A172 (cell line): ENCODE results near the gene HTT-AS. TPM values are rescaled to one million over a fixed set of nuclear protein-coding genes. Genes with fewer than 3 reads are reported as not detected.

Source experiments
- DNase-seq: peaks from one replicate; pipeline ENCODE4 v3.0.0-alpha.2; 2015; ENCODE audit warnings: low spot score
- total RNA-seq: library from RNA; depleted of rRNA; stranded (reverse); fragments of >200 nt; shearing (Covaris generic); gene quantifications from 2 replicates; pipeline ENCODE4 v1.2.3, GENCODE V29; 2014; rRNA removed

The HTT-AS gene
- total RNA-seq, 1 experiment from 2014 or later: not detected

DNA sequence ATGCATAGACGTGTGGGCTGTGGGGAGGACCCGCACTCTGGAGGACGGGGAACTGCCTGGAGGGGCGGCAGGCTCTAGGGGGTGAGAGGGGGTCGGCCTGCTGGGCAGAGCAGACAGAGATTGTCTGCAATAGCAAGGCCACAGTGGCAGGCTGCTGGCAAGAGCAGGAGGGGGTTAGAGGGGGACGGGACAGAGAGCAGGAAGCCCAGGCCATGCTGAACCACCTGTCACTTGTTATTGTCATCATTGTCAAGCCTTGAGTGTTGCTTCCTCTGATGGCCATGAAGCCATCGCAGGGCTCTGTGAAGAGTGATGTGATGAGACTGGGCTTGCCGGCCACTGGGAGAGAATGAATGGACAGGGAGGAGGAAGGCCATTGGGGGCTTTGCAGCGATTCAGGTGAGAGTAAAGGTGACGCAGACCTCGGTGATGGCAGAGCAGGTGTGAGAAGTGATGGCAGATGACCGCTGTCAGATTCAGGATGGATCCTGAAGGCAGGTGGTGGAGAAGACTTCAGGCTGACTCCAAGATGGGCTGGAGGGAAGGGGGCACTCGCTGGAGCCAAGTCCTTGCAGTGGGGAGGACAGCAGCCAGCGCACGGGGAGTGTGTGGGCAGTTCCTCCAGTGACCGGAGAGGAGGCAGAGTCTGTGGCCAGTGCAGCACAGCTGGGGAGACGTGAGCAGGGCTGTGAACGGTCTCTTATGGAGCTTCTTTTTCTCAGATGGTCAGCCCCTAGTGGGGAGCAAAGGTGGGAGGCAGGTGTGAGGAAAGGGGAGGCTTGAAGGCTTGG lies 43.6 kb downstream of the HTT-AS start:
- DNase-seq: no peak

DNA sequence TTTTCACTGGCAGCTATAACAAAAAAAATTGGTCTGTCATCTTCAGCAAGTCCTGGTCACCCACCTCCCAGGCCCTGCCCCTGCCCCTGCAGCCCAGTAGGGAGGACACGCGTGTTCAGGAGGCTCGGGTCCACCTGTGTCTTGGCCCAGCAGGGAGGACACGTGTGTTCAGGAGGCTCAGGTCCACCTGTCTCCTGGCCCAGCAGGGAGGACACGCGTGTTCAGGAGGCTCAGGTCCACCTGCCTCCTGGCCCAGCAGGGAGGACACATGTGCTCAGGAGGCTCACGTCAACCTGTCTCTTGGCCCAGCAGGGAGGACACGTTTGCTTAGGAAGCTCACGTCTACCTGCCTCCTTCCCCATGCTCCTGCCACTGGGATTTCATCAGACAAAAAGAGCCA lies 44.9 kb downstream of the HTT-AS start:
- no peak for DNase-seq

DNA sequence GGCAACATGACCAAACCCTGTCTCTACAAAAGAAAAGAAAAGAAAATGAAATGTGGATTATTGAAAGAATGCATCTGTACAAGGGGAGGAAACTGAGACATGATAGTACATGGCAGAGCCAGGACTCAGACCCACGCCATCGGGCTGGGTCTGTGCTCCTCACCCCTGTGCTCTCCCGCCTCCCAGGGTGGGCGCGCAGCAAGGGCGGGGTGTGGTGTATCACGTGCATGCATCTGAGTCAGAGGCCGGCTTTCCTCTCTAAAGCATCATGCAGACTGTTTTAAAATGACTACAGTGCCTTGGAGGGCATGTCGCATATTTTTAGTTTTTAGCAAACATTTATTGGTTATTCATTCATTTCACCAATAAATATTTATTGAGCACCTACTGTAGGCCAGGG lies 47.8 kb downstream of the HTT-AS start:
- DNase-seq: no peak

DNA sequence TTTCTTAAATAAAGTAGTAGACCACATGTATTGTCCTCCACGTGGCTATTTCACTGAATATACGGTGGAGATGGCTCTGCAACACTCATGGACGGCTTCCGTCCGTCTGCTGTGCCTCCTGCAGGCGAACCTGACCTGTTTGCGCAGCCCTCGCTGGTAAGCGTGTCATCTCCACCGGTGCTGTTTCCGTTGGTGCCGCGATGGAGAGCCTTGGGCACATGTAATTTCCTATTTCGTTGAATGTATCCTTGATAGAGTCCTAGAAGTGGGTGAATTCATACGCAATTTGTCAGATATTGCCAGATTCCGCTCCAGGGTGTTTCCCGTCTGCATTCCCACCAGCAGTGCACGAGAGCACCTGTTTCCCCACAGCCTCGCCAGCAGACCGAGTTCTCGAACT lies 48.5 kb downstream of the HTT-AS start:
- no peak for DNase-seq

DNA sequence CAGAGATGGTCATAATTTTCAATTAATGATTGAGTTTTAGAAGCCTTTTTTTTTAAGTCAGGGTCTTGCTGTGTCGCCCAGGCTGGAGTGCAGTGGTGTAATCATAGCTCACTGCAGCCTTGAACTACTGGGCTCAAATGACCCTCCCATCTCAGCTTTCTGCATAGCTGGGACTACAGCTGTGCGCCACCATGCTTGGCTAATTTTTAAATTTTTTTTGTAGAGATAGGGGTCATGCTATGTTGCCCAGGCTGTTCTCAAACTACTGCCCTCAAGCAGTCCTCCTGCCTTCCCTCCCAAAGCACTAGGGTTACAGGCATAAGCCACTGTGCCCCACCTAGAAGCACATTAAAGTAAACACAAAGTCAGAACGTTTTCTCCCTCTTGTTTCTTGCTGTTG lies 51.7 kb downstream of the HTT-AS start:
- no peak for DNase-seq

DNA sequence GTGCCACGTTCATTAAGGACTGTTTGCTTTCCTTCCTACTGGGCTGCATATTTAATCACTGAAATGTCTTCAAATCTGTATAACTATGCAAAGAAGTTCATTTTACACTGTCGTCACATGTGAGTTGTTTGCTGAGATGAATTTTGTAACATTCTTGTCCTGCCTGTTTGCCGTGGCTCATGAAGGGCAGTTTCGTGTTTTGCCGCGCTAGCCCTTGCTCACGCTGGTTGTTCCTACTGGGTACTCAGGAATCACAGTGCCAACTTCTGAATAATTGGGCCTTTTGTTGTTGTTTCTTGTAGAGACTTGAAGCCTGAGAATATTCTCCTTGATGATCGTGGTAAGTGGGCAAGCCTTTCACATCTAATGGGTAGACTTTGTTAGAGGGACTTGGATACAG lies 52.2 kb downstream of the HTT-AS start:
- no peak for DNase-seq

DNA sequence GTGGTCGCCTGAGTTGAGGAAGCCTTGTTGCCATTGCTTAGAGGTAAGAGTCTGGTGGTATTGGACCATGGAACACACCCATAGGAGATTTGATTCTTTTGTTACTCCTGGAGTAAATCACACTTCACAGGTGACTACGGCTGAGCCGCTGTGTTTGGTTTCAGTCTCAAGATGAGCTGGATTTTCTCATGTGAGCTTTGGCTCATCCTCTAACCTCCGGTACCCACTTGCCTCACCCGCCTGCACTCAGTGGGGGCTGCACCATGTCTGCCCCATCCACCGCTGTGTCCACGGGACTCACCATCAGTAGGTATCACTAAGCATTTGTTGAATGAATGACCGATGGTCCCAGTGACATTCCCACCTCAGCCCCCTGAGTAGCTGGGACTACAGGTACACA lies 52.7 kb downstream of the HTT-AS start:
- DNase-seq: no peak

DNA sequence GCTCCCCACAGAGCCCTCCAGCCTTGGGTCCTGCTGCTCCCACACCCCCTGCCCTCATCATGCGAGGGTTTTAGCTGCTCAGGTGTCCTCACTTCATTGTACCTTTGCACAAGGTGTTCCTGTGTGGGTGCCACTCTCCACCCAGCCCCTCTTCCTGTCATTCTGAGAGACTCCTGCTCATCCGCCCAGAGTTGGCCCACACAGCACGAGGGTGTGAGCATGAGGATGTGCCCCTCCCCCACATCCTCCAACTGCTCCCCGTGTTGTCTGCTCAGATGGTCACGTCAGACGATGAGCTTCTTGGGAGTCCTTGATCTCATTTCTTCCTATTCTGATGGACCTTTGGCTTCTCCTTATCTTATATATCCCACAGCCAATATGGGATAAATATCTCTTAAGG lies 53.2 kb downstream of the HTT-AS start:
- DNase-seq: no peak

DNA sequence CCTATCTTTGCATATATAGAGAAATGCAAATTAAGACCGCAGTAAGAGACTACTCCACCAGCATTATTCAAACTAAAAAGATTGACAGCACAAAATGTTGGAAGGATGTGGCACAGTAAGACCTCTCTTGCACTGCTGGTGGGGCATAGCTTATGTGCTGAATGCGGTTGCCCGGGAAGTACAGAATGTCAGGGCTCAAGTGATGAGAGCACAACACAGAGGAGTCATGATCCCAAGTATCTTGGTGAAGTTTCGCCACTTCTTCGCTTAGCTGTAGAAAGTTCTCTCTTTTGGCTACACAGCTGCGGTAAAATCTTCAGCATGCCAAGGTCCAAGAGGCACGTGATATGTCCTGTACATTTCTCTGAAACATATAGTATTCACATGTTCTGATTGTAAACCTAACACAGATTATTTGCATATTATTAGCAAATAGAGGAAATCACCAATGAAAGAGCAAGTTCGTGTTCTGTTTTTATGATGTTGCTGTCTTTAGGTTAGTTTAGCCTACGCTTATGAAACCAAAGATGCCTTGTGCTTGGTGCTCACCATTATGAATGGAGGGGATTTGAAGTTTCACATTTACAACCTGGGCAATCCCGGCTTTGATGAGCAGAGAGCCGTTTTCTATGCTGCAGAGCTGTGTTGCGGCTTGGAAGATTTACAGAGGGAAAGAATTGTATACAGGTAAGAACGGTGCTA lies 55.0 kb downstream of the HTT-AS start:
- no peak for DNase-seq

DNA sequence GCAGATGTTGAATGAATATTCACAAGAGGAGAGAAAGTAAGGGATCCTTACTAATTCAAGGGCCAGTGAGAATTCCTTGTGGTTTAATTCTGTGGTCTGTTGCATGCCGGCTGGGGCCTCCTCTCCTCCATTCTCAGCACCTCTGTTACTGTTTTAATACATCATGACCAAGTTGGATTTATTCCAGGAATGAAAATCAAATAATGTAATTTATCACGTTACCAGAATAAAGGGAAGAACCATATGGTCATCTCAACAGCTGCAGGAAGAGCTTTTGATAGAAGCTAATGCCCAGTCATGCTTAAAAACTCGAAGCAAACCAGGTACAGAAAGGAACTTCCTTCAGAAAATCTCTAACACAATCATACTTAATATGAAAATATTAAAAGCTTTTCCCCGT lies 56.8 kb downstream of the HTT-AS start:
- DNase-seq: no peak

DNA sequence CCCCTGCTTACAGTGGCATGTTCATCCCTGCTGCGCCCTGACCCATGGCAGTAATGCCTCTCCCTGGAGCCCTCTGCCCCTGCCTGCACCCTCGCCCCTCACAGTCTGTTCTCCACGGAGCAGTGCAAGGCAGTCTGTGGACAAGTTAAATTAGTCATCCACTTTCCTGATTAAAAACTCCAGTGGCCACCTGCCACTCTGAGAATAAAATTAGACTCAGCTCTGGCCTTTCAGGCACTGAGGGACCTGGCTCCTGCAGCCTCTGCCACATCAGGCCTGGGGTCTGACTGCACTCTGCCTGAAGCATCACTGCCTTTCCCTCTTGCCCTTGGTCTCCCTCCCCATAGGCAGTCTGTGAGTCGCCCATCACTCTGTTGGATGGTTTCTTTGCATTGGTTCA lies 57.4 kb downstream of the HTT-AS start:
- DNase-seq: no peak

DNA sequence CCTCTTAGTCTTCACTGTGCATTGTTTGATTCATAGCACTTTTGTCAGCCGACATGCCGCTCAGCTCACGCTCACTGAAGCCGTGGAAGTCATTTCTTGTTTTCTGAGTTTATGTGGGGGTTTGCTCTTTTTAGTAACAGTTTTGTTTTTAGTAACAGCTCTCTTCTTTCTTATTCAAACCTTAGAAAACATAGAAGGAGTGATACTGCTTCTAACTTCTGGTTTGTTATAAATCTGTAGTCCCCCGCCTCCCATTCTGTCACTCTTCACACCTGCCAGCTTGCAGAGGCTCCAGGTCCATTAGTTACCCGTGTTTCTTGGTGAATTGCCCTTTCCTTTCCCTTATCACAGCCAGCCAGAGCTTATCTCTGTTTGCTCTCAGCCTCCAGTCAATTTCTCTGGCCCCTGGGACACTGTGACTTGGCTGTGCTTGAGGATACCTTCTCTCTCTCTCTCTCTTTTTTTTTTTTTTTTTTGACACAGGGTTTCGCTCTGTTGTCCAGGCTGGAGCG lies 60.4 kb downstream of the HTT-AS start:
- no peak for DNase-seq

Other genes starting within 250 kb of the HTT-AS start
- gene ADD1, start 230.7 kb downstream of the HTT-AS start, total RNA-seq: 166 and 199 TPM in 2 replicates
- 23.8 and 33.1 TPM in 2 replicates for gene NOP14, start 111.1 kb downstream of the HTT-AS start, total RNA-seq
- 4.9 and 8.5 TPM in 2 replicates for gene GRK4, start 111.0 kb downstream of the HTT-AS start, total RNA-seq
- gene HTT, start 143 bp upstream of the HTT-AS start, total RNA-seq: 12.2 and 17.0 TPM in 2 replicates
- 0.55 TPM in 1 of 2 replicates, not detected in the other for gene MSANTD1, start 174.6 kb upstream of the HTT-AS start, total RNA-seq
- gene RGS12, start 218.5 kb upstream of the HTT-AS start, total RNA-seq: 12.4 and 16.2 TPM in 2 replicates